Glomerular visceral epithelial cell (primary cell): ENCODE data around the gene CDH1.
A peak's percentile ranks its signal among the peaks of the same experiment; 100 is the strongest.
"Not testable (repeated sequence)": the region's sequence is repeated elsewhere in the genome, so short reads cannot be mapped to it uniquely, and the experiment has no call there.

Source experiments
- DNase-seq: peaks from one replicate; pipeline ENCODE4 v3.0.0-alpha.2; 2016; ENCODE audit errors: extremely low spot score

CDH1 gene

GRCh38 chr16:68787419-68787807, 50.3 kb downstream of the CDH1 start:
- DNase-seq: not testable (repeated sequence)

GRCh38 chr16:68790130-68790761, 53.2 kb downstream of the CDH1 start:
- peak; percentile 85 for DNase-seq

GRCh38 chr16:68790944-68791343, 53.9 kb downstream of the CDH1 start:
- DNase-seq: no peak

GRCh38 chr16:68792465-68793324, 55.6 kb downstream of the CDH1 start:
- peak; percentile 42 for DNase-seq

GRCh38 chr16:68793401-68793857, 56.3 kb downstream of the CDH1 start:
- DNase-seq: no peak

- no peak for DNase-seq
Measured at GRCh38 chr16:68798398-68798797, 61.3 kb downstream of the CDH1 start.

- DNase-seq: peak; percentile 68
Measured at GRCh38 chr16:68800257-68800875, 63.3 kb downstream of the CDH1 start.

- DNase-seq: no peak
Measured at GRCh38 chr16:68802190-68802589, 65.1 kb downstream of the CDH1 start.

- no peak for DNase-seq
Measured at GRCh38 chr16:68806422-68806821, 69.3 kb downstream of the CDH1 start.

GRCh38 chr16:68806981-68807380, 69.9 kb downstream of the CDH1 start:
- DNase-seq: no peak

- DNase-seq: no peak
Measured at GRCh38 chr16:68814516-68814915, 77.4 kb downstream of the CDH1 start.

GRCh38 chr16:68823401-68824135, 86.5 kb downstream of the CDH1 start:
- DNase-seq: peak; percentile 85

GRCh38 chr16:68825427-68825826, 88.3 kb downstream of the CDH1 start:
- DNase-seq: no peak

- DNase-seq: no peak
Measured at GRCh38 chr16:68826652-68827051, 89.6 kb downstream of the CDH1 start.

- DNase-seq: no peak
Measured at GRCh38 chr16:68833251-68833650, 96.2 kb downstream of the CDH1 start.

- no peak for DNase-seq
Measured at GRCh38 chr16:68834550-68834949, 97.5 kb downstream of the CDH1 start.

- no peak for DNase-seq
Measured at GRCh38 chr16:68835970-68836369, 98.9 kb downstream of the CDH1 start.

- DNase-seq: no peak
Measured at GRCh38 chr16:68839831-68840230, 102.7 kb downstream of the CDH1 start.

GRCh38 chr16:68842964-68843481, 105.9 kb downstream of the CDH1 start:
- DNase-seq: not testable (repeated sequence)

GRCh38 chr16:68843482-68844210, 106.6 kb downstream of the CDH1 start, which contains the start of gene TANGO6:
Gene TANGO6 (plus strand): TSS chr16:68843531. CDS start chr16:68843618, 87 bp downstream.
- peak; percentile 78 for DNase-seq

- DNase-seq: no peak
Measured at GRCh38 chr16:68844211-68844564, 107.1 kb downstream of the CDH1 start.
